HG03469 (cell line): ENCODE data around the gene MTUS2.

Source experiments
- ATAC-seq: cut with Tn5 transposase; IDR thresholded peaks from one replicate; pipeline ENCODE4 v1.9.1; 2021; ENCODE audit warnings: mild to moderate bottlenecking, moderate library complexity, moderate number of reproducible peaks; ENCODE audit not compliant: unreplicated experiment

Gene MTUS2

DNA sequence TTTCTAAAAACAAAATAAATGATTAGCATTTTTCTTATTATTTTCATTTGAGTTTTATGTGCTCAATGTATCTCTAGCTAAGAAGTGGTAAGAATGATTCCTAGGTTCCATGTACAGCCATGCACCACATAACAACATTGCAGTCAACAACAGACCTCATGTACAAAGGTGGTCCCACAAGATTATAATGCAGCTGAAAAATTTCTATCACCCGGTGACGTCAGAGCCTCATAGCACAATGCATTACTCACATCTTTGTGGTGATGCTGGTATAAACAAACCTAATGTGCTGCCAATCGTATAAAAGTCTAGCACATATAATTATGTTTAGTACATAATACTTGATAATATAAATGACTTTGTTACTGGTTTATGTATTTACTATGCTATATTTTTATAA lies 654.9 kb downstream of the MTUS2 start:
- ATAC-seq = no peak

DNA sequence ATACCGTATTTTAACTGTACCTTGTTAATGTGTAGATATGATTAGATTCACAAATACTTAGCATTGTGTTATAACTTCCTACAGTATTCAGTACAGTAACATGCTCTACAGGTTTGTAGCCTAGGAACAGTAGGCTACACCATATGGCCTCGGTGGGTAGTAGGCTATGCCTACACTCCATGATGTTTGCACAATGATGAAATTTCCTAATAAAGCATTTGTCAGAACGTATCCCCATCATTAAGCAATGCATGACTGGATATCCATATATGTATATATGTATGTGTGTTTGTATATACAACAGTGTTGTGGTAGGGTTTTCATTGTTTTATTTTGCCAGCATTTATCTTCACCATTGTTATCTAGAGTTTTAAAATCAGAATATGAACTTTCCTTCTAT lies 655.9 kb downstream of the MTUS2 start:
- no peak for ATAC-seq

DNA sequence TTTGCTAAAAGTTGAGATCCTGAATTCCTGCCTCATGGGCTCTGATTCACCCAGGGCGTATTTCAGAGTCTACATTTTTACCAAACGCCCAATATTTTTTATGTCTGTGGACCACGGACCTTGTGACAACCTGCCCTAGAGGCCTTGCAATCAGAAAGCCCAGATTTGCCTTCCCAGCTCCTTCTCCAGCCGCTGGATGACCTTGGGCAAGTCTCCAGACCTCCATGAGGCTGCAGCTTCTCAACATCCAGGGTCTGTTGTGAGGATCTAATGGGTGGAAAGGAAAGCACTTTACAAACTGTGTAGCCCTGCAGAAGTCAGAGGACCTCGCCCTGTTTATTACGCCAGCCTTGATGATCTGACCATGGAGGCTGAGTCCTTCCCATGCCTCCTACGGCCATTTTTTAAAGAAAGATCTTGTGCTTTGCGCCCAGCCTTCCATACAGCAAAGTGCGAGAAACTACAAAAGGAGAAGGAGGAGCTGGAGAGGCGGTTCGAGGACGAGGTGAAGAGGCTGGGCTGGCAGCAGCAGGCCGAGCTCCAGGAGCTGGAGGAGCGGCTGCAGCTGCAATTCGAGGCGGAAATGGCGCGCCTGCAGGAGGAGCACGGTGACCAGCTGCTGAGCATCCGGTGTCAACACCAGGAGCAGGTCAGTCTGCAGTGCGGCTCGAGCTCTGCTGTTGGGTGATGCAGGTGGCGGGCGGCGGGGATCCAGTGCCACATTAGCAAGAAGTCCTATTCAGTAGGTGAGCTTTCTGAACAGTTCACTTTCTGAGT lies 659.8 kb downstream of the MTUS2 start:
- ATAC-seq = no peak

- ATAC-seq = no peak
Observed at GRCh38 chr13:29480893-29481525, 660.9 kb downstream of the MTUS2 start.

DNA sequence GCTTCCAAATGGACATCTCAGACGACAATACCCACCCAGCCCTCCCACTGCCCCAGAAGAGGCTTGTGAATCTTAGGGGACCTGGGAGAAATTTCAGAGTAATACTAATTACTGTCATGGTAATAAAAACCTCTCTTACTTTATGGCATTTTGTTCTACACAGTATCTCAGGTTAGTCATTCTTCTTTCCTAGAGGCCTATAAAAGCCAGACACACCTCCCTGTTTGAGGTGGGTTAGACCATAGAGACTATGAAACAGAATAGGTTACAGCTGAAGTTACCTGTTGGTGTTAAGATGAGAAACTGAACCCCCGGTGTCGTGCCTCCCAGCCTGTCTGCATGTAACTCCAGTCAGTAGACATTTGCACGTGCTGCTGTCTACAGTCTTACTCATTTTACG lies 661.5 kb downstream of the MTUS2 start:
- no peak for ATAC-seq

DNA sequence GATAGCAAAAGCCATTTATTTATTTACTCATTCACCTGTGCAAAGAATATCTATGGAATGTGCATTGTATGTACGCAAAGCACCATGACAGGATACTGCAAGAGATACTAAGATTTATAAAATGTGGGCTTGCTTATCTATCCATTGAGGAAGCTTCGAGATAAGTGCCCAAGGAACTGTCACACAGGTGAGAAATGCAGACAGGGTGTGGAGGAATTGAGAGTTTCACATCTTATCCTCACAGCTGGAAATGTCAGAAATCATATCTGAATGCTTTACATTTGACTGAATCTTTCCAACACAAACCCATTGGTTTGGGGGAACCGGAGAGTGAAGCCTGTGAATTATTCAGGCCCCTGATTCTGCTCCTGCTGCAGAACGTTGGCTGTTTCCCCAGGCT lies 662.4 kb downstream of the MTUS2 start:
- no peak for ATAC-seq

GRCh38 chr13:29483211-29483610 lies 663.1 kb downstream of the MTUS2 start:
- no peak for ATAC-seq

DNA sequence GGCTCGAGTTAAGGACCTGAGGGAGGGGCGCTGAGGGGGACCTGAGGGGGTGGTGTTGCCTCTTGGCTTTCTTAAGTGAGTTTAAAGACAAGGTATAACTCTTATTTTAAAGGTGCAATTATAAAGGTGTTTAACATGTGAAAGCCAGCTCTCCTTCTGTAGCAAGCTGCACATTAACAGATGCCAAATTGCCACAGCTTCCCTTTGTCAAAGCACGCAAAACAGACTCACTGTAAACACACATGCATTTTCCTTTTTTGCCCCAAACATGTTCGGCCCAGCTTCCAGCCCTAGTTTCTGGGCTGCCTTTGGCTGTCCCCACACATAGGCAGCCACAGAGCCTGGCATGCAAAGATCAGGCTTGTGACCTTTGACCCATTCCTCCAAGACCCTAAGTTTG lies 663.5 kb downstream of the MTUS2 start:
- ATAC-seq = no peak

GRCh38 chr13:29484236-29484635 lies 664.1 kb downstream of the MTUS2 start:
- no peak for ATAC-seq

DNA sequence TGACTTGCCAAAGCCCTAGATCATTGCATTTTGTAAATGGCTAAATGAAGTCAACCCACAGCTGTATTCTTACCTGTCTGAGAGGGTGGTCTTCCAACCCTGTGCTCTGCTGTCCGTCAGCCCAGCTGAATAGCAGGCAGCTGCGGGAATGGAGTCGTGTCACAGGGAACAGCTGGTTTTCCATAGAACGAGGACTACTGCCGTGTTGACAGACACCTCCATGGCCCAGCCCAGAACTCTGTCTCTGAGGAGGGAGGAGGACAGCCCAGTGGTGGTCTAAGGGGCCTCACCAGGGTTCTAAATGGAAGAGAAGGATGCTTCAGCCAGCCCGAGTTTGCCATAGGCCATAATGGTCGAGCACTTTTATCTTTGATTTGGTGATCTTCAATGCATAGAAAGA lies 664.7 kb downstream of the MTUS2 start:
- ATAC-seq = no peak

DNA sequence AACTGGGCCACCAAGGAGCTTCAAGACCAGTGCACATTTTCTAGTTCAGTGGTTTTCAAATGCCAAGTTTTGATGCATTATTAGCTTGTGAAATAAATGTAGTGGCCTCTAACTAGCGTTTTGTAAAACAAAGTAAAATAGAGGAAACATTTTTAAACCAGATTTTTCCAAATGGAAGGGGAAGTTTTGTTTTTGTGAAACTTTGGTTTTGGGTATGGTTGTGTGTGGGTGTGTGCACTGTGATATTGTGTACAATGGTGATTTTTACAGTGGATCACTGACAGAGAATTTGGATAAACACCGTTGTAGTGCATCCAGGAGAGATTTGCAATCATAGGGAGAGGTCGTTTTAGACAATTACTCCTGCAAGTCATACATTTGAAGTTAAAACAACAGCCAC lies 666.4 kb downstream of the MTUS2 start:
- no peak for ATAC-seq

DNA sequence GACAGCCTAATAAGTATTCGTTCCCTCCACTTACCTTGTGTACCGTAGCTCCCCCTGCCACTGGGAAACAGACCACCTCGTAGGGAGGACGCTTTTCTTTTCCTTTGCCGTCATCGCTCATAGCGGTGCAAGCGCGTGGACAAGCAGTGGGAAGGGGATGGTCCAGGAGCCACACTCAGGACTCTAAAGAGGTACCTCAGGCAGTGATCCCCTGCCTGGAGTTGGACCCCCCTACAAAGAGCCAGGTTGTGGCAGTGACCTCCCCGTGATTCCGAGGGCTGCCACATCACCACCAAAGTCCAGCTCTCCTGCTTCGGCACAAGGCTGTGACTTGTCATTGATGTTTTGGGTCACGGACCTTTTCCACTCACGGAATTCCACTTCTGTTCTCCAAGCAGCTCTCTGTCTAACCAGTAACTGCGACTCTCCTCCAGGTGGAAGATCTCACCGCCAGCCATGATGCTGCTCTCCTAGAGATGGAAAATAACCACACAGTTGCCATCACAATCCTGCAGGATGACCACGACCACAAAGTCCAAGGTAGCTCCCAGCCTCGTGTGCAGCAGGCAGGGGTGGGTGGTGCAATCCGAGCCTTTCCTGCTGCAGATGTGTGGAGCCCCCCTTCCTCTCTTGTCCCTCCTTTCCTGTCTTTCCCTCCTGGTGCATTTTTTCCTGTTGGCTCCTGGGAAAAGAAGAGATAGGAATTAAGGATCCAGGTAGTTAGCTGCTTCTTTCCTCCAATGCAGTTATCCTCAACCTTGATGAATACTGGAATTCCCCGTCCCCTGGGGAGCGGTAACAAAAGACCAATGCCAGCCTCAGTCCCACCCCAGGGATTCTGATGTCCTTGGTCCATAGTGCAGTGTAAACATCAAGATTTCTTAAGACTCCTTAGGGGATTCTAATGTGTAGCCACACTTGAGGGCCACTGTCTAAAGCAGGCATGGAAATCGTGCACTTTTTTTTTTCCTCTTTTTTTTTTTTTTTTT lies 667.6 kb downstream of the MTUS2 start:
- no peak for ATAC-seq

DNA sequence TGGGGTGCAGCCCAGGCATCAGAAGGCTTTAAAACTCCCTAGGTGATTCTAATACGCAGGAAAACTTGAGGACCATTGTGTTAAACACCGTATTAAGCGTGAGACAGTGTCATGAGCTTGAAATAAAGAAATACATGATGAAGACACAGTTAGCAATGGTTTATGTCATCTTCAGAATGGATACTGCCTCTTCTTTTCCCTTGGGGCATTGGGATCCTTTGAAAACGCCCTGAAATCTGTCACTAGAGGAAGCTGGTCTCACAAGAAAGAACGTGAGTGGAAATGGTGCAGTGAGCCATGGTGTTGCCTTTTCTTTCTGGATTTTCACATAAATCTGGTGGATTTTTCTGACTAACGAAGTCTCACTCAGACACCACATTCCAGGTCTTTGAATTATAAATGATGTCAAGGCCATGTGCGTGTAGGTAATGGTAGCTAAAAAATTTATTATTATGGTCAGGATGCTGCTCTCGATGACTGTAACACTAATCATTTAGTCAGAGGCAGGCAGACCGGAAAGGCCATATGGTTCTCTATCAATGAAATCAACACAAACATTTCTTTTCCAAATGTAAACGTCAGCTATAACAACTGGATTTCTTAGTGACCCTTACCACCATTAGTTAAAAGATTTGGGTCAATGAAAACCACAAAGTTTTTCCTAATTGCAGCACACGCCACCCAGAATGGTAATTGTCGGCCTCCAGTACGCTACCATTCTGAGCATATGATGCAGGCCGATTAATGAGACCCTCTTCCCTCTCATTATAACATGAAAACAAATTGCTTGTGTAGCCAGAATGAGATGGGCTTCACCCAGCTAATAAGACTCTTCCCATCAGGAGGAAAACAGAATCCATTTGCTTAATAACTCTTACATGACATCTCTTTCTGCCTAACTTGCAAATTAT lies 669.8 kb downstream of the MTUS2 start:
- no peak for ATAC-seq

GRCh38 chr13:29490561-29490885 lies 670.4 kb downstream of the MTUS2 start:
- ATAC-seq = no peak

DNA sequence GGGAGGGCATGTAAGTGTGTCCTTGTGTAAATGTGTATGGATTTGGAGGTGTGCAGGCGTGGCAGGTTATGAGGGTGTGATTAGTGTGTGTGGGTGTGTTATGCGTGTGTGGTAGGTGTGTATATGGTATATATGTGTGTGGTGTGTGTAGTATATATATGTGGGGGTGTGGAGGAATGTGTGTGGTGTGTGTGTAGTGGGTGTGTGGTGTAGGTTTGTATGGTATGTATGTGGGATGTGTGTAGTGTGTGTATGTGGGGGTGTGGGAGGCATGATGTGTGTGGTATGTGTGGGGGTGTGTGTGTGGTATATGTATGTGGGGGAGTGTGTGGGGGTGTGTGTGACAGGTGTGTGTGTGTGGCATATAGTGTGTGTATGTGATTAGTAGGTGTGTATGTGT lies 671.1 kb downstream of the MTUS2 start:
- no peak for ATAC-seq

DNA sequence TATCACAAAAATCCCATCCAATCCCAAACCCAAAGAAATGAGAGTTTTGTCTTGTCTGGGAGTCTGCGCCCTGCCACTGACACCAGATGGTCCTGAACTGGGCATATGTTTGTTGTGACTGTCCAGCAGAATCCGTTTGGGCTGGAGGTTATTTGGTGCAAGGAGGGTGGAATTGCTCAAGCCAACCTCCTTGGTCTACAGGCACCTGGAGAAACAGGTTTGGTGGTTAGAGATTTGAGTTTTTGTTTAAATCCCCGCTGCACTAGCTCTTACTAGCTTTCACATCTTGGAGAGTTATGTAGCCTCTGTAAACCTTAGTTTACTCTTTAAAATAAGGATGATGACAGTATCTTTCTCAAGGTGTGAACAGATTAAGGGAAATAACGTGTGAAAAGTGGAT lies 673.7 kb downstream of the MTUS2 start:
- ATAC-seq = no peak

DNA sequence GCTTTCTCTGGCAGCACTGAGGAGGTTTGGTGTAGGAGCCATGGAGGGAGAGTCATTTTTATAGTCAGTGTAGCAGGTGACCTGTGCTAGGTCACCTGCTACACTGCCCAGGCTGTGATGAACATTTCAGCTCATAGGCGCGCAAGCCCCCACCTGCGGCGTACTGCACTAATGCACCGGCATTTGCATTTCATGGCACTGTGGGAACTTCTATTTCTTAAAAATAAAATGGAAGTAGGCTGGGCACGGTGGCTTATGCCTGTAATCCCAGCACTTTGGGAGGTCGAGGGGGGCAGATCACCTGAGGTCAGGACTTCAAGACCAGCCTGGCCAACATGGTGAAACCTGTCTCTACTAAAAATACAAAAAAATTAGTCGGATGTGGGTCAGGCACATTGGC lies 674.4 kb downstream of the MTUS2 start:
- no peak for ATAC-seq

- ATAC-seq = peak; percentile 61
Observed at GRCh38 chr13:29496241-29496712, 676.1 kb downstream of the MTUS2 start.

DNA sequence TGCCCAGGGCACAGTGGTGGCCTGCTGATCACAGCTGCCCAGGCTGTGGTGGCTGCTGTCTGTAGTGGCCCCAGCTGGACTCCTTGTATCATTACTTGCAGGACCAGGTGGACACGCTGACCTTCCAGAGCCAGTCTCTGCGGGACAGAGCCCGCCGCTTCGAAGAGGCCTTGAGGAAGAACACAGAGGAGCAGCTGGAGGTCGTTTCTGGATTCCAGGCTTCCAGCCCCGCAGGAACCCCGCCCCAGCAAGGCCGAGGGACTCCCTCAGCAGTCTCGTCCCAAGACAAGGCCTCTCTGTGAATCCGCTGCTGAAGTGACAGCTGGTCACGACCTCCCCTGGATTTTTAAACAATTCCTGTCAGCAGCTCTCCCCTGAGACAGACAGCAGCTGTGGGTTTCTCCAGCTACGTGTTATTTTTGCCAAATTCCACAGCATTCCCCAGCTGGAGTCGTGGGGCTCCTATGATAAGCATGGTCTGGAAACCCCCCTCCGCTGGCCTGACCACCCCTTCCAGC lies 677.1 kb downstream of the MTUS2 start:
- ATAC-seq = no peak

- ATAC-seq = no peak
Observed at GRCh38 chr13:29498426-29499040, 678.4 kb downstream of the MTUS2 start.
